Karpas-422 (cell line): Measurements from ENCODE around the gene BPGM. TPM values are rescaled to one million over a fixed set of nuclear protein-coding genes. Genes with fewer than 3 reads are reported as not detected.

Source experiments
- DNase-seq: peaks from one replicate; pipeline ENCODE4 v3.0.0-alpha.2; 2015
- H2AFZ ChIP-seq: fragments of 200-600 bp; sonication (generic); 2 replicates; pipeline ENCODE4 v1.6.1; 2014; ENCODE audit warnings: antibody characterized with exemption, low read length, mixed read lengths
- H3K27ac ChIP-seq: fragments of 200-600 bp; sonication (generic); 2 replicates; pipeline ENCODE4 v1.5.1; 2014; ENCODE audit warnings: mild to moderate bottlenecking, low read length, moderate library complexity
- H3K27me3 ChIP-seq: fragments of 200-600 bp; sonication (generic); 2 replicates; pipeline ENCODE4 v1.6.1; 2014; ENCODE audit warnings: low read length, mixed read lengths
- H3K36me3 ChIP-seq: fragments of 200-600 bp; sonication (generic); 2 replicates; pipeline ENCODE4 v1.6.1; 2014; ENCODE audit warnings: low read length, mixed read lengths; ENCODE audit not compliant: insufficient read depth
- H3K4me1 ChIP-seq: fragments of 200-600 bp; sonication (generic); 2 replicates; pipeline ENCODE4 v1.6.1; 2014; ENCODE audit warnings: mild to moderate bottlenecking, low read length, mixed read lengths
- H3K4me2 ChIP-seq: fragments of 200-600 bp; sonication (generic); 2 replicates; pipeline ENCODE4 v1.6.1; 2014; ENCODE audit warnings: low read length, low read depth, mild to moderate bottlenecking; ENCODE audit not compliant: poor library complexity, severe bottlenecking
- H3K4me3 ChIP-seq: fragments of 200-600 bp; sonication (generic); 2 replicates; pipeline ENCODE4 v1.5.1; 2014; ENCODE audit warnings: mild to moderate bottlenecking, antibody characterized with exemption, low read length, mixed read lengths
- H3K79me2 ChIP-seq: fragments of 200-600 bp; sonication (generic); 2 replicates; pipeline ENCODE4 v1.6.1; 2014; ENCODE audit warnings: mild to moderate bottlenecking, low read length, mixed read lengths
- H3K9ac ChIP-seq: fragments of 200-600 bp; sonication (generic); 2 replicates; pipeline ENCODE4 v1.6.0; 2014; ENCODE audit warnings: low read length
- H3K9me2 ChIP-seq: fragments of 200-600 bp; sonication (generic), shearing (Covaris generic); replicated peaks from 2 replicates; pipeline ENCODE4 v1.6.0; 2014; ENCODE audit warnings: mild to moderate bottlenecking, low read length, moderate library complexity; ENCODE audit not compliant: insufficient read depth
- H3K9me3 ChIP-seq: fragments of 300-700, 200-600 bp; sonication (generic); 2 replicates; pipeline ENCODE4 v1.6.1; 2014; ENCODE audit warnings: low read length, mixed read lengths
- H4K20me1 ChIP-seq: fragments of 200-600 bp; sonication (generic); 2 replicates; pipeline ENCODE4 v1.6.1; 2014; ENCODE audit warnings: mild to moderate bottlenecking, antibody characterized with exemption, low read length, low read depth; ENCODE audit not compliant: insufficient read depth
- total RNA-seq: library from RNA; depleted of rRNA; stranded (reverse); fragments of >200 nt; shearing (Covaris generic); gene quantifications from 2 replicates; pipeline ENCODE4 v1.2.3, GENCODE V29; 2014; ENCODE audit warnings: low replicate concordance

BPGM gene
- total RNA-seq, 1 experiment from 2014 or later, result 11.1 TPM

DNA sequence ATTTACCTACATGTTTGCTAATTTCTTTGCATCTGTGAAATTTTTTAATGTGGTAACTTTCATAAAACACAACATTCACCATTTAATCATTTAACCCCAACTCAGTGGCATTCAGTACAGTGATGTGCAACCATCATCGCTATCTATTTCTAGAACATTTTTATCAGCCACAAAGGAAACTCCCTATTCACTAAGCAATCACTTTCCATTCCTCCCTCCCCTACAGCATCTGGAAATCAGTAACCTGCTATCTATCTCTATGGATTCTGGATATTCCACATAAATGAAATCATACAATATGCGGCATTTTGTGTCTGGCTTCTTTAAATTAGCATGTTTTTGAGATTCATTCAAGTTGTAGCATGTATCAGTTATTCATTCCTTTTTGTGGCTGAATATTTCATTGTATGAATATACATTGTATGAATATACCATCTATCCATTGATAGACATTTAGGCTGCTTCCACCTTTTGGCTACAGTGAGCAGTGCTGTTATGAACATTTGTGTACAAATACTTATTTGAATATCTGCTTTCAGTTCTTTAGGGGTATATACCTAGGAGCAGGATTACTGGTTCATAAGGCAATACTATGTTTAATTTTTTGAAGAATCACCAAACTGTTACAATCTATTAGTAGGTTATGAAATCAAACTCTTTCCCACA, 19.4 kb upstream of the BPGM start:
- H3K27ac ChIP-seq, result no peak overlapping the region
- no peak overlapping the region for H3K4me3 ChIP-seq
- H3K4me1 ChIP-seq, result peaks cover 3% of the 10 kb centered on the region; the same call in 1 of the 2 replicates
- no peaks in the 10 kb centered on the region for H4K20me1 ChIP-seq
- no peak overlapping the region for H2AFZ ChIP-seq
- no peak overlapping the region for H3K9ac ChIP-seq
- no peak overlapping the region for H3K4me2 ChIP-seq
- H3K9me3 ChIP-seq, result no peaks in the 10 kb centered on the region
- H3K36me3 ChIP-seq, result no peaks in the 10 kb centered on the region
- no peaks in the 10 kb centered on the region for H3K27me3 ChIP-seq
- no peaks in the 10 kb centered on the region for H3K79me2 ChIP-seq
- no peak for DNase-seq
- no peaks in the 10 kb centered on the region for H3K9me2 ChIP-seq

DNA sequence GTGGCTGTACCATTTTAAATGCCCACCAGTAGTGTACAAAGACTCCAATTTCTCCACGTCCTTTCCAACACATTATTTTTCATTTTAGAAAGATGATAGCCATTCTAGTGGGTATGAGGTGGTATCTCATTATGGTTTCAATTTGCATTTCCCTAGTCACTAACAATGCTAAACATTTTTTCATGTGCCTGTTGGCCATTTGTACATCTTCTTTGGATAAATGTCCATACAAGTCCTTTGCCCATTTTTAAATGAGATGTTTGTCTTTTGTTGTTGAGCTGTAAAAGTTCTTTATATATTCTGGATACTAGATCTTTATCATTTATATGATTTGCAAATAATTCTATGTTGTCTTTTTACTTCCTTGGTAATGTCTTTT, 18.9 kb upstream of the BPGM start:
- Histone ChIP-seq H3K36me3 (no peaks in the 10 kb centered on the region), H3K4me3 (no peak overlapping the region), H3K4me2 (no peak overlapping the region), H3K9ac (no peak overlapping the region), H3K9me2 (no peaks in the 10 kb centered on the region), H3K27me3 (no peaks in the 10 kb centered on the region), H3K9me3 (no peaks in the 10 kb centered on the region), H3K79me2 (no peaks in the 10 kb centered on the region), H3K4me1 (peaks cover 3% of the 10 kb centered on the region; the same call in 1 of the 2 replicates), H4K20me1 (no peaks in the 10 kb centered on the region), H3K27ac (no peak overlapping the region), H2AFZ (no peak overlapping the region)
- DNase-seq, result no peak

DNA sequence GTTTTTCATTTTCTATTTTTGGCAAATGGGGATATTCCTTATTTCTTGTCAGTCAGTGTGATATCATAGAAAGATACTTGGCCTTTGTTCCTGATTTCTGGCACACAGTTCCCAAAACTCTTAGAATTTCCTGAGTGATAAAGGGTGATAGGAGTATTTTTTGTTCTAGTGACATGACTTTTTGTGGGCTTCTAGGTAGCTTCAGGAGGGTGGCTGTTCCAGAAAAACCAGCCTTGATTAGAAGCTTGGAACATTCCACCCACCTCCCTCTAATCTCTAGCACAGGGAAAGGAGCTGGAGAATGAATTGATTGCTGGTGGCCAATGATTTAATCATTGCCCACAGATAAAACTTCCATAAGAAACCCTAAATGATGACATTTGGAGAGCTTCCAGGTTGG, 17.2 kb upstream of the BPGM start:
- Histone ChIP-seq H3K79me2 (no peaks in the 10 kb centered on the region), H3K36me3 (no peaks in the 10 kb centered on the region), H3K9ac (no peak overlapping the region), H3K4me2 (no peak overlapping the region), H3K27me3 (no peaks in the 10 kb centered on the region), H3K27ac (no peak overlapping the region), H3K4me3 (no peak overlapping the region), H3K9me2 (no peaks in the 10 kb centered on the region), H4K20me1 (no peaks in the 10 kb centered on the region), H2AFZ (no peak overlapping the region), H3K9me3 (no peaks in the 10 kb centered on the region), H3K4me1 (peaks cover 3% of the 10 kb centered on the region; the same call in 1 of the 2 replicates)
- no peak for DNase-seq

DNA sequence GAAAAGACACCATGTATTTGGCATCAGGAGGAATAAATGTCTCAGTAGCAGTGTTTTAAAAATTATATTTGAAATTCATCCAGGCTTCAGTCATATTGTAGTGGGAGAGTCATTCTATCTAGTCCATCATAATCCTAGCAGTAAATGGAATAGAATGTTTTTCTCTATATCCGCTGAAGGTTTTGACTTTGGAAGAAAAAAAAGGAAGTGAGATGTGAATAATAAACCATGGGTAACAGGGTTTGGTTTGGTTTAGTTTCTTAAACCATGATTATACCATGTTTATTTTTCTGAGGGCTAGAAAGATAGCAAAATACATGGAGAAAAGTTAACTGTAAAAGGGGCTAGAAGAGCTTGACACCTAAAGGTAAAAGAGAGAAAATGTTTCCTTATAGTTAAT, 16.4 kb upstream of the BPGM start:
- no peak for DNase-seq
- no peak overlapping the region for H2AFZ ChIP-seq
- H3K9me2 ChIP-seq, result no peaks in the 10 kb centered on the region
- no peaks in the 10 kb centered on the region for H3K27me3 ChIP-seq
- H3K4me3 ChIP-seq, result no peak overlapping the region
- H3K27ac ChIP-seq, result no peak overlapping the region
- H3K9ac ChIP-seq, result no peak overlapping the region
- H3K36me3 ChIP-seq, result no peaks in the 10 kb centered on the region
- H3K9me3 ChIP-seq, result no peaks in the 10 kb centered on the region
- no peaks in the 10 kb centered on the region for H3K79me2 ChIP-seq
- peaks cover 3% of the 10 kb centered on the region; the same call in 1 of the 2 replicates for H3K4me1 ChIP-seq
- no peak overlapping the region for H3K4me2 ChIP-seq
- H4K20me1 ChIP-seq, result no peaks in the 10 kb centered on the region

DNA sequence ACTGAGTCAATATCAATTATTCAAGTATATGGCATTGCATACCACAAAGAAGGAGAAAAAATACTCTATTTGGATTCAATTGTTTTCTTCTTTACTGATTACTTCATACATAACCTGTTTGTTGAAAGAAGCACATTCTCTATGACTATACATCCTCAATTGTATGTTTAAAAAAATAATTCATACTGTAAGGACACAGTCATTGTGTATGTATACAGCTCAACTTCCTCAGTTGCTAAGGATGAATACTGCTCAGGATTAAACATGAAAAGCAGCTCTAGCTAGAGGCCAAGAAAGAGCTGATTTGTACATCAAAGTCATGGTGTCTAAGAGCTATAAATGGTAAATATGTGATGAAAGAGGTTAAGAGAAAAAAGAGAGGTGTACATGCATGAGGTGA, 15.8 kb upstream of the BPGM start:
- Histone ChIP-seq H3K27ac (no peak overlapping the region), H3K79me2 (no peaks in the 10 kb centered on the region)

DNA sequence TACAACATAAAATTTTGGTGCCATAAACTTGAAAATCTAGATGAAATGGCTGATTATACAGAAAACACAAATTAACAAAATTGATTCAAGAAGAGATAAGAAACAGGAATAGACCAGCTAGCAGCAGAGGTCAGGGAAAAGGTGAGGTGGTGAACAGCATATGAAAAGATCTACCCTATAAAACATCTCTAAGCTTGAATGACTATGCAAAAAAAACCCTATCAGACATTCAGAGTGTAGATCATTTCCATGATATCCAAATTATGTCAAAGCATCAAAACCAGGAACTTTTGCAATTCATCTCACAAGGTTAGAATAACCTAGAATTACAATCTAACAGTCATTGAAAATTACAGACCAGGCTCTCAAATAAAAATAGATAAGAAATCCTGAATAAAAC, 14.6 kb upstream of the BPGM start:
- peak; percentile 44 for DNase-seq
- Histone ChIP-seq H3K4me3 (no peak overlapping the region), H3K27me3 (no peaks in the 10 kb centered on the region), H3K9me3 (no peaks in the 10 kb centered on the region), H3K4me1 (peaks cover 3% of the 10 kb centered on the region), H4K20me1 (no peaks in the 10 kb centered on the region), H3K36me3 (no peaks in the 10 kb centered on the region), H3K27ac (no peak overlapping the region), H3K79me2 (no peaks in the 10 kb centered on the region), H2AFZ (no peak overlapping the region), H3K9ac (no peak overlapping the region), H3K9me2 (no peaks in the 10 kb centered on the region), H3K4me2 (no peak overlapping the region)

More for the DNA sequence above, 15.8 kb upstream of the BPGM start:
- Histone ChIP-seq H2AFZ (no peak overlapping the region), H3K4me3 (no peak overlapping the region), H3K9me3 (no peaks in the 10 kb centered on the region), H3K9me2 (no peaks in the 10 kb centered on the region), H3K9ac (no peak overlapping the region), H4K20me1 (no peaks in the 10 kb centered on the region), H3K4me2 (no peak overlapping the region), H3K27me3 (no peaks in the 10 kb centered on the region), H3K4me1 (peaks cover 3% of the 10 kb centered on the region), H3K36me3 (no peaks in the 10 kb centered on the region)
- no peak for DNase-seq

DNA sequence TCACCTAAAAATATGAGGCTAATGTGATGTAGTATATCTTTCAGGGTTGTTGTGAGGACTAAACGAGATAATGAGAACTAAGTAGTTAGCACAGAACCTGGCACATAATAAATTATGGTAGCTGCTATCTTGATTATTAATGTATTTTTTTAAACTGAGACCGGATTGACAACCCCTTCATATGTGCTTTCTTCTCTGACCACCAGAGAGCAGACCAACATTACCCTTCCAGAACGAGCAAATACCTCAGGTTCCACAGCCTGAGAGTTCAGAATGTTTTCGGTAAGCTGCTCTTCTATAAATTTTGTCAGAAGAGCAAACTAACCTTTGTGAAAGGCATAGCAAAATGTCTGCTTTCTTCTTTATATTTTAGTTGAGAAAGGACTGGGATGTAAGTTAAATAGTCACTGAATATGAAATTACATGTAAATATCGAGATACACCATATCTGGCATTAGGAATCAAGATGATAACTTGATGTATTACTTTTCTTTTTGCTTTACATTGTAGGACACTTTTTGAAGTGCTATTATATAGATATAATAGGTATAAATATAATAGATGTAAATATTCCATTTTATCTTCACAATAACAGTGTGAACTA, 13.6 kb upstream of the BPGM start:
- H3K36me3 ChIP-seq, result no peaks in the 10 kb centered on the region
- H3K27me3 ChIP-seq, result no peaks in the 10 kb centered on the region
- no peaks in the 10 kb centered on the region for H3K9me2 ChIP-seq
- H3K27ac ChIP-seq, result no peak overlapping the region
- H3K79me2 ChIP-seq, result no peaks in the 10 kb centered on the region
- no peak overlapping the region for H2AFZ ChIP-seq
- H3K4me1 ChIP-seq, result peaks cover 3% of the 10 kb centered on the region
- H3K4me2 ChIP-seq, result no peak overlapping the region
- H3K4me3 ChIP-seq, result no peak overlapping the region
- no peaks in the 10 kb centered on the region for H4K20me1 ChIP-seq
- no peaks in the 10 kb centered on the region for H3K9me3 ChIP-seq
- no peak overlapping the region for H3K9ac ChIP-seq
- peak; percentile 79 for DNase-seq

DNA sequence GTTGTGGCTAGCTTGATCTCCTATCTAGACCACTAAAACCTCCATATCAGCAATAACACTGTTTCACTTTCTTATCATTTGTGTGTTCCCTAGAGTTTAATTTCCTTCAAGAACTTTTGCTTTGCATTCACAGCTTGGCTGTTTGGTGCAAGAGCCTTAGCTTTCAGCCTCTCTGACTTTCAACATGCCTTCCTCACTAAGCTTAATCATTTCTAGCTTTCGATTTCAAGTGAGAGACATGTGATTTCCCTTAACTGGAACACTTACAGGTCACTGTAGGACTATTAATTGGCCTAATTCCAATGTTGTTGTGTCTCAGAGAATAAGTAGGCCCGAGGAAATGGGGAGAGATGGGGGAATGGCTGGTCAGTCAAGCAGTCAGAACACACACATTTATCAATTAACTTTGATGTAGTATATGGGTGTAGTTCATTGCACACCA, 10.6 kb upstream of the BPGM start:
- Histone ChIP-seq H3K9me2 (no peaks in the 10 kb centered on the region), H3K27ac (no peak overlapping the region), H3K9me3 (no peaks in the 10 kb centered on the region), H2AFZ (no peak overlapping the region), H3K36me3 (no peaks in the 10 kb centered on the region), H4K20me1 (no peaks in the 10 kb centered on the region), H3K9ac (no peak overlapping the region), H3K4me2 (no peak overlapping the region), H3K4me1 (peaks cover 3% of the 10 kb centered on the region), H3K79me2 (no peaks in the 10 kb centered on the region), H3K27me3 (no peaks in the 10 kb centered on the region), H3K4me3 (no peak overlapping the region)
- DNase-seq, result no peak
